NCI-H1105 treated with DMSO at 0.1 percent for 48 hours (cell line): ENCODE results near the gene ZNF775.

Source experiments
- DNase-seq: peaks from one replicate; lab custom pipeline; 2025; lab: John Stamatoyannopoulos, UW

ZNF775 gene

DNA sequence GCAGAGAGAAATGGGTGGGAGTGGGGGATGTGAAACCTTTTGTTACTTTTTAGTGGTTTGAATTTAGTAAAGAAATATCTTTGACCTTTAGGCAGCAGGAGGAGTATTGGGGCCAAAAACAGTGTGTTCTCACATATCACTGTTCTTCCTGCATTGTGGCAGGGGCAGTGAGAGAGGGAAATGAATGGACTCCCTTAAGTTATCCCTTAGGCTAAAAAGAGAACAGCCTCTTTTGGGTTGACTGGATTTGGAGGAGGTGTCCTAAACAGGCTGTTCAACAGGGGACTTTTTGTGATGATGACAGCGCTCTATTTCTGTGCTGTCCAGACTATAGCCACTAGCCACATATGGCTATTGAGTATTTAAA lies 22.3 kb downstream of the ZNF775 start:
- DNase-seq, result no peak

- no peak for DNase-seq
Measured at GRCh38 chr7:150401861-150402631, 22.9 kb downstream of the ZNF775 start.

DNA sequence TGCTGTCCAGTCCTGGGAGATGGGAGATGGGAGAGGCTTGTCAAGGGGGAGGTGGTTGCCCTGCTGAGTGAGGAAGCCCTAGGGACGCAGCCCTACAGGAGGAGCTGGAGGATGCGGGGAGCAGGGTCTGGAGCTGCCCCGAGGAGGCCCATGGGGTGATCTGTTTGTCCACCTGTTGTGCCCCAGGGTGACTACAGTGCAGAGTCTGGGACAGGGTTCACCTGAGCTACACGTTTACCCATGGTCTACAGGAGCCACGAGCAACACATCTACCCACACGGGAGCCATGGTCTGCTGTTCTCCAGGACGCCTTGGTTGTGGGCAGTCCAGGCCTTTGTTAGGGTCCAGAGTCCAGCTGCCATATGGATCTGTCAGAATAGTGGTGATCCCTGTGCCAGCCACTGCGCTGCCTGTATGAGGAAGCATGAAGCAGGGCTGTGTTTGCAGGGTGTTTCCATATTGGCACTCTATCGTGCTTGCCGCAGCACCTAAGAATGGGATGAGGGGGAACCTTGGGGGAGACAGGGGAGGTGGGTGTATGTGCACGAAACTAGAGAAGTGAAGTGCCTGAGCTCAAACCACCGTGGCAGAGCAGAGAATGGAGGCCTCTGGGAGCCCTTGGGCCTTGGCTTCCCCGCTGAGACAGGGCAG lies 23.7 kb downstream of the ZNF775 start:
- no peak for DNase-seq

DNA sequence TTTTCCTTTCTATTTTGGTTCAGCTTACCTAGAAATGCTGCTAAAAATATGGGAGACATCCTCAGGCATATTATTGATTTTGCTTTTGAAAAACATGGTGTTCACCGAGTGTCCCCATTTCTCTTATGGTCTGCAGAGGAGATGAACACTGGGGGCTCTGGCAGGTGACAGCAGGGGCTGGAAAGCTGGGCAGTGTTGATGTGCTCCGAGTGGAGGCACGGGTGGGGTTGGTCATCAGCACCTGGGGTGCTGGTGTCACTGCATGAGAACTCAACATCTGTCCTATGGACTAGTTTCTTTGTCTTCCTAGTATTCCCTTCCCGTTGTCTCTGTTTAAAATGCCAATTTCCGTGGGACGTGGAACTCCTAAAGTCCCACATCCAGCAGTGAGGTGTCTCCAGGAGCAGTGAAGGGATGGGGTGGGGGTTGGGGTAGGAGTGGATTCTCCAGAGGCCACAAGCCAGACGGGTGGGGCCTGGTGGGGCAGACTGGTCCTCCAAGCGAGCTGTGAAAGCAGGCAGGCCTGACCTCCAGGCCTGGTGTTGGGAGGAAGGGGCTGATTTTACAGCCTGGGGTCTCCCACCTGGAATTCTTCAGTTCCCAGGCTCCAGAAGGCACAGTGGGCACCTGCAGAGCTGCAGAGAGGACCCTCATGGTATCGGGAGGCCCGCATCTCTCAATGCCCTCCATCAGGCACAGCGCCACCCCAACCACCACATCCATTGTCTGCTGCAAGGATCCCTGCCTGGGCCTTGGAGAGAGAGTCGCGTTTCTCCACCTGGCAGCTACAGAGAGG lies 24.4 kb downstream of the ZNF775 start:
- no peak for DNase-seq

GRCh38 chr7:150404172-150404804 lies 25.2 kb downstream of the ZNF775 start:
- no peak for DNase-seq

- peak; percentile 78 for DNase-seq
Measured at GRCh38 chr7:150404805-150405583, 25.9 kb downstream of the ZNF775 start.

GRCh38 chr7:150405584-150406311 lies 26.6 kb downstream of the ZNF775 start:
- peak; percentile 27 for DNase-seq

DNA sequence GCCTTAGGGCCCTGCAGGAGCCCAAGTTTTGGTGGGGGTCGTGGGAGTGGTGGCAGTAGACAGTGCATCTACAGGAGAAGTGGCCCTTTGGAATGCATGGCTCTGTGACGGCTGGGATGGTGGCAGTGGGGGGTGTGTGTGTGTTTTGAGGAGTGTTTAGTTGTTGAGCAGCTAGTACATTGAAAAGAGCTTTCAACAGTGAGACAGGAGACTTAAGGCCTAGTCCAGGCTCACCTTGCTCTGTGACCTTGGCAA lies 27.1 kb downstream of the ZNF775 start:
- no peak for DNase-seq

DNA sequence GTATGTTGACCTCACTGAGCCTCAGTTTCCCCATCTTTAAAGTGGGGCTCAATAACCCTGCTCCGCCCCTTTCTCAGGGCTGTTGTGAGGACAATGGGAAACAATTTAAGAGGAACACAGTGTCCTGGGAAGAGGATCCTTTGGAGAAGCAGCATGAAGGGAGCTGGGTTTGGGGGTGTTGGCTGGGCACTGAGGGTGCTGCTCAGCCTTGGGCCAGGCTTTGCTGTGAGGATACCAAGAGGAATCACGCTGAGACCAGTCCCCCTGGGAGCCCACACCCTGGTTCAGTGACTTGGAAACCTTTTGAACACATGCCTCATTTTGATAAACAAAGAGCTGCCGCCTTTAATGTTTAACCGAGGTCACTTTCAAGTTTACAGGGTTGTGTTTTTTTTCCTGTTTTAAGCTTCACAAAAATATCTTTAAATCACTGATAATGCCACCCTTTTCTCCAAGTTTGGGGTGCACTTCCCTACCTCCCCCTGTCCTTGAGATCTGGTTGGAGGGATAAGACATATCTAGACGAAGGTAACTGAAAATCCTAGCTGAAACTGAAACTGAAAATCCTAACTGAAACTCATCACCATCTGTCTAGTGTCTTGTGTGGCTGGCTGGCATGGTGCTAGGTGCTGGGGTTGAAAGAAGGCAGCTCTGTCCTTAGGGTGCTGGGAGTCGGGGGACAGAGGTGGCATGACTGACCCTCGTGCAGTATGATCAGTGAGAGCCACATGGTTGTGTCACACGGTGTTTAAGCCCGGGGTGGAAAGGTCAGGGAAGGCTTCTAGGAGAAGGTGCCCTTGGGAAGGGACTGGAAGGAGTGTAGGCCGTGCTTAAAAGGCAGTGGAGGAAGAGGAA lies 27.7 kb downstream of the ZNF775 start:
- DNase-seq, result no peak

DNA sequence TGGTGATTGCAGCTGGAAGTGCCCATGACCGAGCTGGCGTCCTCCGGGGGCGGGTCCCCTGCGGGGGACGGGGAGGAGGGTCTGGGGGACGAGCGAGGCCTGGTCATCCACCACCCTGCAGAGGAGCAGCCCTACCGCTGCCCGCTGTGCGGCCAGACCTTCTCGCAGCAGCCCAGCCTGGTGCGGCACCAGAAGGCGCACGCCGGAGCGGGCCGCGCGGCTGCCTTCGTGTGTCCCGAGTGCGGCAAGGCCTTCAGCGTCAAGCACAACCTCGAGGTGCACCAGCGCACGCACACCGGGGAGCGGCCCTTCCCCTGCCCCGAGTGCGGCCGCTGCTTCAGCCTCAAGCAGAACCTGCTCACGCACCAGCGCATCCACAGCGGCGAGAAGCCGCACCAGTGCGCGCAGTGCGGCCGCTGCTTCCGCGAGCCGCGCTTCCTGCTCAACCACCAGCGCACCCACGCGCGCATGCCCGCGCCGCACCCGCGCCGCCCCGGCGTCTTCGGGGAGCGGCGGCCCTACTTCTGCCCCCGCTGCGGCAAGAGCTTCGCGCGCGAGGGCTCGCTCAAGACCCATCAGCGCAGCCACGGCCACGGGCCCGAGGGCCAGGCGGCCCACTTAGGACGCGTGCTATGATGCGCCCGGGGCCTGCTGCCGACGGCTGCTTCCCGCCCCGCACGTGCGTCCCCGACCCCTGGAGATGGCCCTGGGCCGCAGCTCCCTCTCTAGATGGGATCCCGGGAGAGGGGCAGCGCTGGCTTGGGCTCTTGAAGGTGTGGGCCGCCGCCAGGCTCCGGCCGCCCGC lies 28.7 kb downstream of the ZNF775 start:
- no peak for DNase-seq

- no peak for DNase-seq
Measured at GRCh38 chr7:150408393-150409299, 29.5 kb downstream of the ZNF775 start.

- no peak for DNase-seq
Measured at GRCh38 chr7:150409300-150410030, 30.3 kb downstream of the ZNF775 start.

- DNase-seq, result no peak
Measured at GRCh38 chr7:150410131-150410530, 31.0 kb downstream of the ZNF775 start.

DNA sequence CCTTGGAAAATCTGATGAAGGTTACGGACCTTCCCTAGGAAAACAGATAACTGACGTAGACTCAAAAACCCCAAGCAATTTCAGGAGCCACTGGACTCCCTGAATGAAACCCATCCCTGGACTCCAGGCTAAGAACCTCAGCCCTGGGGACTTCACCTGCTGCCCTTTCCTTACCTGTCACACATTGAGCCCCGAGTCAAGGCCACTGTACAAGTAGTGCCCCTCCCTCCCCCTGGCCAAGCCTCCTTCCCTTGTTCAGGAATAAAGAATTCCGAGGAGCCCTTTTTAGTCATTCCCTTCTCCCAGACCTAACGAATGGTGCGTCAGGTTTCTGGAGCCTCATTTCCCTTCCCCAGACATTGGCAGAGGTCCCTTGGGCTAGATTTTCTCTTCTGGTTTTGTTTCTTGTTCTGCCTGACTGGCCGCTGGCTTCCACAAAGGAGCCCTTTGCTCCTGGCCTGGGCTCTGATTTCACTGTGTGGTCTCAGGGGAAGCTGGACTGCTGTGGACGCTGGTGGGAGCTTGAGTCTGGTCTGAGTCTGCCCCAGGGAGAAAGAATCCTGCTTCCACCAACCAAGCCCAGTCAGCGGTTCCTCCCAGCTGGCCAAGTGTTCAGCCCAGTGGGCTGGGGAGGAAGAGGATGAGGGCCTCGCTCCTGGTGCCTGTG lies 31.7 kb downstream of the ZNF775 start:
- DNase-seq, result no peak

DNA sequence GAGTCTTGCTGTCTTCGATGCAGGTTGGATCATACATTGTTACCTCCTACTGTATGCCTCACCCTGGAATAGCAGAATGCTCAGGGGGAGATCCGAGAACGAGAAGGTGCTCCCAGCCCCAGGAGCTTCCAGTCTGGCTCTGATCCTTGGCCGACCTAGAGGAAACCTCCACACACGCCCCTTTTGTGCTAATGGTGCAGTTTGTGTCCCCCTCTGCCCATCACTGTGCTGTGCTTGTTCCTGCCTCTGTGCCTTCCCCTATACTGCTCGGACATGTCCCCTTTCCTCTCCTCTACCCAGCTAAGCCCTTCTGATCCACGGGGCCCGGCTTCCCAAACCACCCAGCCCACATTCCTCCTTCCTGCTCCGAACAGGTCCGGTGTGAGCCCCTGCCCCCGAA lies 32.5 kb downstream of the ZNF775 start:
- DNase-seq, result no peak

- no peak for DNase-seq
Measured at GRCh38 chr7:150412016-150412415, 32.9 kb downstream of the ZNF775 start.
